ENCODE measurements around the gene FAM43B.

- TF ChIP-seq CTCF (IDR thresholded peaks at IDR 0.05; ENCODE audit: low read depth, low read length) (no peak), EZH2phosphoT487 (IDR thresholded peaks at IDR 0.05; ENCODE audit: low read depth) (no peak)
Observed at GRCh38 chr1:20569523-20570098, 17.2 kb downstream of the FAM43B start.
